ENCODE results near the gene SLC25A13. TPM values are rescaled to one million over a fixed set of nuclear protein-coding genes. Genes with fewer than 3 reads are reported as not detected.

The SLC25A13 gene
- total RNA-seq, 4 donors from 2014 or later = 2.3 to 53.0 (median 39.3) TPM

DNA sequence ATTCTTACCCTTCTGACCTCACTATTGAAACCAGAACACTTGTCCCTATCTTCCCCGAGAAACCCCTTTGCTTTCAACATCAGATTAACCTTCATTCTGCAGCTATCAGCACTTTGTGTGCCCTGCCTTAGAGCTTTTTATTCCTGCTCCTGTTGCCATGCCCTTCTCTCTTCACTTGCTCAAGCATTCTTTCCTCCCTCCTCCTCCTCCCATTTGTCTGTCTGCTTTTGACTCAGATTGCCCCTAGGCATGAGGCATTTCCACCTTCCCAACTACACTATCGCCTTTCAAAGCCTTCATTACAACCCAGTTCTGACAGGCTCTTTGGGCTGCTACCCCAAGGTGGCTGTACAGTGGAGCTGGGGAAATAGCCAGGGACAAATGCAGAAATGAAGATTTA lies 143.3 kb downstream of the SLC25A13 start:
- Histone ChIP-seq H3K36me3 (no peaks in the 10 kb centered on the region), H3K27me3 (no peaks in the 10 kb centered on the region), H3K27ac (no peak overlapping the region), H3K4me3 (no peak overlapping the region), H3K9me3 (no peaks in the 10 kb centered on the region), H3K4me1 (no peaks in the 10 kb centered on the region)
- no peak for DNase-seq
- intact Hi-C loops (cut with DNase I; ENCODE audit: low total_unique reads) = no loop called here
- TF ChIP-seq POLR2A (IDR thresholded peaks at IDR 0.05) = no peak
- TF ChIP-seq, protein P1, sequence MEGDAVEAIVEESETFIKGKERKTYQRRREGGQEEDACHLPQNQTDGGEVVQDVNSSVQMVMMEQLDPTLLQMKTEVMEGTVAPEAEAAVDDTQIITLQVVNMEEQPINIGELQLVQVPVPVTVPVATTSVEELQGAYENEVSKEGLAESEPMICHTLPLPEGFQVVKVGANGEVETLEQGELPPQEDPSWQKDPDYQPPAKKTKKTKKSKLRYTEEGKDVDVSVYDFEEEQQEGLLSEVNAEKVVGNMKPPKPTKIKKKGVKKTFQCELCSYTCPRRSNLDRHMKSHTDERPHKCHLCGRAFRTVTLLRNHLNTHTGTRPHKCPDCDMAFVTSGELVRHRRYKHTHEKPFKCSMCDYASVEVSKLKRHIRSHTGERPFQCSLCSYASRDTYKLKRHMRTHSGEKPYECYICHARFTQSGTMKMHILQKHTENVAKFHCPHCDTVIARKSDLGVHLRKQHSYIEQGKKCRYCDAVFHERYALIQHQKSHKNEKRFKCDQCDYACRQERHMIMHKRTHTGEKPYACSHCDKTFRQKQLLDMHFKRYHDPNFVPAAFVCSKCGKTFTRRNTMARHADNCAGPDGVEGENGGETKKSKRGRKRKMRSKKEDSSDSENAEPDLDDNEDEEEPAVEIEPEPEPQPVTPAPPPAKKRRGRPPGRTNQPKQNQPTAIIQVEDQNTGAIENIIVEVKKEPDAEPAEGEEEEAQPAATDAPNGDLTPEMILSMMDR (IDR thresholded peaks at IDR 0.05) = no peak

DNA sequence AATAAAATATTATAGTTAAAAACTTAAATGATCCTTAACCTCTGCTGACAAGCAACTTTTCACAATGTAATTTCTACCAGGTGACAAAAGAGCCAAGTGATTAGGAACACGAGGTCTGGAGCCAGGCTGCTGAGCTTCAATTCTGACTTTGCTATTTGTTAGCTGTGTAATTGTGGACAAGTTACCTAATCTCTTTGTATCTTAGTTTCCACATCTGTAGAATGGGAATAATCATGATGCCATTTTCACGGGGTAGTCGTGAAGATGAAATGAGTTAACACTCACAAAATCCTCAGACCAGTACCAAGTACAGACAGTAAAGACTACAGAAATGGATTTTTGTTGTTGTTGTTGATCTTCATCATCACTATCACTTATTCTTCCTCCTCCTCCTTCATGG lies 144.5 kb downstream of the SLC25A13 start:
- H3K9me3 ChIP-seq = no peaks in the 10 kb centered on the region
- intact Hi-C loops (cut with DNase I; ENCODE audit: low total_unique reads) = no loop called here
- H3K4me1 ChIP-seq = no peaks in the 10 kb centered on the region
- no peak overlapping the region for H3K4me3 ChIP-seq
- DNase-seq = no peak
- TF ChIP-seq, protein P1 (IDR thresholded peaks at IDR 0.05) = no peak
- TF ChIP-seq POLR2A (IDR thresholded peaks at IDR 0.05) = no peak
- H3K27ac ChIP-seq = no peak overlapping the region
- no peaks in the 10 kb centered on the region for H3K27me3 ChIP-seq
- no peaks in the 10 kb centered on the region for H3K36me3 ChIP-seq

GRCh38 chr7:96174812-96175211 lies 147.1 kb downstream of the SLC25A13 start:
- Histone ChIP-seq H3K4me1 (no peaks in the 10 kb centered on the region), H3K9me3 (no peaks in the 10 kb centered on the region), H3K27ac (no peak overlapping the region), H3K27me3 (no peaks in the 10 kb centered on the region), H3K36me3 (no peaks in the 10 kb centered on the region), H3K4me3 (no peak overlapping the region)
- no peak for DNase-seq
- no peak for TF ChIP-seq POLR2A (IDR thresholded peaks at IDR 0.05)
- TF ChIP-seq, protein P1 (IDR thresholded peaks at IDR 0.05) = no peak
- intact Hi-C loops (cut with DNase I; ENCODE audit: low total_unique reads) = no loop called here

GRCh38 chr7:96173781-96174180 lies 148.1 kb downstream of the SLC25A13 start:
- Histone ChIP-seq H3K27me3 (no peaks in the 10 kb centered on the region), H3K4me1 (no peaks in the 10 kb centered on the region), H3K9me3 (no peaks in the 10 kb centered on the region), H3K27ac (no peak overlapping the region), H3K4me3 (no peak overlapping the region), H3K36me3 (no peaks in the 10 kb centered on the region)
- no peak for TF ChIP-seq POLR2A (IDR thresholded peaks at IDR 0.05)
- TF ChIP-seq, protein P1 (IDR thresholded peaks at IDR 0.05) = no peak
- intact Hi-C loops (cut with DNase I; ENCODE audit: low total_unique reads) = no loop called here
- DNase-seq = no peak

GRCh38 chr7:96169439-96169838 lies 152.5 kb downstream of the SLC25A13 start:
- Histone ChIP-seq H3K27ac (no peak overlapping the region), H3K9me3 (no peaks in the 10 kb centered on the region), H3K27me3 (no peaks in the 10 kb centered on the region), H3K36me3 (no peaks in the 10 kb centered on the region), H3K4me1 (no peaks in the 10 kb centered on the region), H3K4me3 (no peak overlapping the region)
- TF ChIP-seq, protein P1 (IDR thresholded peaks at IDR 0.05) = no peak
- TF ChIP-seq POLR2A (IDR thresholded peaks at IDR 0.05) = no peak
- DNase-seq = no peak
- intact Hi-C loops (cut with DNase I; ENCODE audit: low total_unique reads) = no loop called here

Data from uterus (tissue), 4 donors.